Esophagus squamous epithelium (tissue), 4 donors: ENCODE data around the gene SPN.

Experiments
- POLR2A ChIP-seq, 4 donors: fragments of 450-650 bp; IDR thresholded peaks; one replicate each; pipeline ENCODE4 v1.6.1; 2017; ENCODE audit warnings: antibody characterized with exemption in 4 of 4, mild to moderate bottlenecking in 4 of 4, moderate library complexity in 3 of 4
- TF ChIP-seq, protein P1 (sequence below), 6 experiments: fragments of 450-650 bp in 4 of 6; fragments of 200-600 bp in 2 of 6; sonication (generic) in 2 of 6; IDR thresholded peaks; one replicate each; pipeline ENCODE4 v1.5.1; 2016 to 2019; ENCODE audit warnings: antibody characterized with exemption in 6 of 6, mild to moderate bottlenecking in 4 of 6, moderate library complexity in 4 of 6

DNA sequence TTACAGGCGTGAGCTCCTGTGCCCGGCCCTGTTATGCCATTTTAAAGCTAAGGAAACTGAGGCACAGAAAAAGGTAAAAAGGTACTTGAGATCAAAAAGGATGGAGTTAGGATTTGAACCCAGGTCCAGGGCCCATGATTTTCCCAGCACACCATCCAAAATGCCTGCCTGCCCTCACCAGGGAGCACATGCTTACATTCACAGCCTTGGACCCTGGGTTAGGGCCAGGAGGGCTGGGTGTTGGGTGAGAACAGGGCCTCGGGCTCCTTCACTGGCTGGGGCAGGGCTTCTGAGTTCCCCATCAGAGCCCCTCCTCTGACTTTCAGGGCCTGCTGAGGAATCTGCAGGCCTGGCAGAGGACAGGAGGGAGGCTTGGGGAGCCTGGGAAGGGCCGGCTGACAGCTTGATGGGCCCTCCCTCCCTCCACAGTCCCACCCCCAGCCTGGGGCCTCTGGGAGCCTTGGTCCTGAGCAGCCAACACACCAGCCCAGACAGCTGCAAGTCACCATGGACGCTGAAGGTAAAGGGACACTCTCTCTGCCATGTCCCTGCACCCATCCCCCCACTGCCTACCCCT, 15.7 kb downstream of the SPN start, which contains the start of gene QPRT:
- TF ChIP-seq, protein P1, sequence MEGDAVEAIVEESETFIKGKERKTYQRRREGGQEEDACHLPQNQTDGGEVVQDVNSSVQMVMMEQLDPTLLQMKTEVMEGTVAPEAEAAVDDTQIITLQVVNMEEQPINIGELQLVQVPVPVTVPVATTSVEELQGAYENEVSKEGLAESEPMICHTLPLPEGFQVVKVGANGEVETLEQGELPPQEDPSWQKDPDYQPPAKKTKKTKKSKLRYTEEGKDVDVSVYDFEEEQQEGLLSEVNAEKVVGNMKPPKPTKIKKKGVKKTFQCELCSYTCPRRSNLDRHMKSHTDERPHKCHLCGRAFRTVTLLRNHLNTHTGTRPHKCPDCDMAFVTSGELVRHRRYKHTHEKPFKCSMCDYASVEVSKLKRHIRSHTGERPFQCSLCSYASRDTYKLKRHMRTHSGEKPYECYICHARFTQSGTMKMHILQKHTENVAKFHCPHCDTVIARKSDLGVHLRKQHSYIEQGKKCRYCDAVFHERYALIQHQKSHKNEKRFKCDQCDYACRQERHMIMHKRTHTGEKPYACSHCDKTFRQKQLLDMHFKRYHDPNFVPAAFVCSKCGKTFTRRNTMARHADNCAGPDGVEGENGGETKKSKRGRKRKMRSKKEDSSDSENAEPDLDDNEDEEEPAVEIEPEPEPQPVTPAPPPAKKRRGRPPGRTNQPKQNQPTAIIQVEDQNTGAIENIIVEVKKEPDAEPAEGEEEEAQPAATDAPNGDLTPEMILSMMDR (IDR thresholded peaks at IDR 0.05): no peak
- TF ChIP-seq POLR2A (IDR thresholded peaks at IDR 0.05): no peak
